NCI-H2196 treated with DMSO at 0.1 percent for 48 hours (cell line): Measurements from ENCODE around the gene UMOD.

Experiments used
- DNase-seq: peaks from one replicate; lab custom pipeline; 2025; ENCODE audit not compliant: unreplicated experiment; lab: John Stamatoyannopoulos, UW

Gene UMOD

DNA sequence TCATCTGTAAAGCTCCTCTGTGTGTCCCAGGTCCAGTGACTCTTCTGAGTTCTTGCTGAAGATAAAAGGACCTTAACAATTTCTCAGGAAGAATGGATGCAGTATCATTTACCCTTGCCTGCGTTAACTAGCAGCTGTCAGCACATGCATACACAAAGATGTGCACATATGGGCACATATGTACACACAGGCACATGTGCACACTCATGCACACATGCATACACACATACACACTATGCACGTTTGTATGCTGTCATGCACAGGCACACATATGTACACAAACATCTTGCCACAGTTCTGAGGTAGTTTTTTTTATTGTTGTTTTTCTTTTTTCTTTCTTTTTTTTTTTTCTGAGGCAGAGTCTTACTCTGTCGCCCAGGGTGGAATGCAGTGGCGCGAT, 50.1 kb downstream of the UMOD start:
- DNase-seq, result no peak

GRCh38 chr16:20301840-20302239, 50.7 kb downstream of the UMOD start:
- no peak for DNase-seq

DNA sequence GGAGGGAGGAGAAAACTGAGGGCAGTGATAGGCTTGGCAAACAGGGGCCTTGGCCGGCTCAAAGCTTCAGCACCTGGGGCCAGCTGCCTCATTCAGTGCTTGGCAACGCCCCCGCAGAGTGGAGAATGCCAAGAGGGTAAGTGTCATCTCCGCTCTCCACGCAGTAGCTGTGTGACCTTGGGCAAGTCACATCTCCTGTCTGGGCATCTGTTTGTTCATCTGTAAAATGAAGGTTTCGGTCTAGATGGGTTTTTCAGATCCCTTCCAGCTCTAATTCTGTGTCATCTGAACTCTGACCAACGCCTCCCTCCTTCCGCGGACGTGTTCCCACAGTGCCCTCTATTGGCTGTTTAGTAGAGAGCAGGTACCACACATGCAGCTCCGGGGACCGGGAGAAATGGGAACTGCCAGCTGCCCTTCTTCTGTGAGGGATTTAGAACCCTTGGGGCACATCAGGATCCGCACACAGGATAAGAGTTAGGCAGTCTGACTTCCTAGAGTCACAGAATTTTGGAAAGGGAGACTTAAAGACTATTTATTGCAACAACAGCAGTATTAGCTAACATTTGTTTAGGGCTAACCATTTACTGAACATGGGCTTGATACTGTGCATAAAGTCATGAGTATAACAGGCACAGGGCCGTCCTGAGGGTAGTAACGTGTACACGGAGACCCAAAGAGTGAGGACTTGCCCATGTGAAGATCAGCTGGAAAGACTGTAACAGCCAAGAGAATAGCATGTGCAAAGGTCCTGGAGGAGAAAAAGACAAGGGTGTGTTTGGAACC, 52.0 kb downstream of the UMOD start:
- DNase-seq, result peak; percentile 87

- no peak for DNase-seq
These were observed 54.1 kb downstream of the UMOD start for GRCh38 chr16:20298452-20298851.

- no peak for DNase-seq
These were observed 61.0 kb downstream of the UMOD start for GRCh38 chr16:20291208-20292206.

DNA sequence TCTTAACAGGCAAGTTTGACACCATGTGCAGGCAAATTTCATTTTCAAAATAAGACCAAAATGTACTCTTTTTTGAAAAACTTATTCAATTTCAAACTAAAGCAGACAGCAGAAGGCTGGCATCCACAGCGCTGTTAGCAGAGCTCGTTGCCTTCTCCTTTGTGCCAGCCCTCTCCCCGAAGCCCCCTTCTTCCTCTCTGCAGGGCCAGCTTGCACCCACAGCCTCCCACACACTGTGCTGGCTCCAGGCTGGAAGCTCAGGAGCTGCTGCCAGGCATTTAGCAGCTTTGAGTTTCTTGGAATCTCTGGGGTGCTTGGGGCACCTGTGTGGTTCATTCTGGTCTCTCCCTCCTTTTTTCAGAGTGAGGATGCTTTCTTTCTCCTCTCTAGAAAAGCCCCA, 62.9 kb downstream of the UMOD start:
- no peak for DNase-seq

DNA sequence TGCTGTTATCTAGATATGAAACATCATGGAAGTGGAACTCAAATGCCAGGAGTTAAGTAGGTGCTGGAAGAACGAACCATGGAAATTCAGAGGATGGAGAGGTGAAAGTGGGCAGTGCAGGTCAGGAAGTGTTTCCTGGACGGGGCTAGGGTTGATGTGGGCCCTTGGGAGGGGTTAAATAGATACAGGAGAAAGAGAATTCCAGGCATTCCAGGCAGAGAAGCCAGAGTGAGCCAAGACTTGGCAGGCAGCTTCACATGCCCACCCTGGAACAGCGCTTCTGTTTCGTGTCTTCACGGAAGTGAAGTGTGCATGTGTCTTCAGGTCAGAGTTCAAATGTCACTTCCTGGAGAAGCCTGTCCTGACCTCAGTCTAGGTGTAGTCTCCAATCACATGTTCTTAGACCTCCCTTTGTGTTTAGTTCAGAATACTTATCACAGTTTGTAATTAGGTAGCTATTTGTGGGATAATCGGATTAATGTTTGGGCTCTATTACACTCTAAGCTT, 66.5 kb downstream of the UMOD start:
- DNase-seq, result no peak
